HG03469 (cell line): ENCODE measurements around the gene CIAO2B.
"Not testable (repeated sequence)": the region's sequence is repeated elsewhere in the genome, so short reads cannot be mapped to it uniquely, and the experiment has no call there.

Experiments used
- ATAC-seq: cut with Tn5 transposase; IDR thresholded peaks from one replicate; pipeline ENCODE4 v1.9.1; 2021; ENCODE audit warnings: mild to moderate bottlenecking, moderate library complexity, moderate number of reproducible peaks; ENCODE audit not compliant: unreplicated experiment

The CIAO2B gene

DNA sequence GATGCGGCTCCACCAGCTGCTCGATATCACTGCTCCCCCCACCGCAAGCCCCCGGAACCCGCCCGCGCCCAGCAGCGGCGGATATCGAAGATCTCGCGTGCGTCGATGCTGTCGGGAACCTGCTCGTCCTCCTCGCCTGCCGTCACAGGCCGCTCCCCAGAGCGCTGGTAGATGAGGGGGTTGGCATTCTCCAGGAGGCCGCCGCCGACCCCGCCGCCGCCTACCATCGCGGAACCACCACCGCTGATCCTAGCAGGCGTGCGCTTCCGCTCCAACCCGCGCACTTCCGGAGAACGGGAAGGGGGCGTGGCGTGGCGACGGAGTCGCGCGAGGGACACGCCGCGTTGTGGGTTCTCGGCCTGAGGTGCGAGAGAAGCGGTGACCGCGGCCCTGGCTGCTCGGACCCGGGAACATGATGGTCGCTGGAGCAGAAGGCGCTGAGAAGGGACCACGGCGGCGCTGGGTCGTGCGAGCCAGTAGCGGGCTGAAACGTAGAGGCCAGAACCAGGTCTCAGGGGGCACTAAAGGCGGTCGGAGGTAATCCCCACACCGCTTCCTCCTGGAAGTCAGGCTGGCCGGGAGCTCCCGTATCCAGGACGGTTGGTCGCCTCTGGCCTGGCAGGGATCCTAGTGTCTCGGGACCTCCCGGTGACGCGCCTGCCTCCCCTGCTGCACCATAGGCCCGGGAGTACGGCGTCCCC is at the start of gene CIAO2B:
Gene CIAO2B (minus strand): TSS at position 265 of the 701 bp plus-strand sequence. CDS start 38 bp downstream, at position 227.
- peak; percentile 34 for ATAC-seq

DNA sequence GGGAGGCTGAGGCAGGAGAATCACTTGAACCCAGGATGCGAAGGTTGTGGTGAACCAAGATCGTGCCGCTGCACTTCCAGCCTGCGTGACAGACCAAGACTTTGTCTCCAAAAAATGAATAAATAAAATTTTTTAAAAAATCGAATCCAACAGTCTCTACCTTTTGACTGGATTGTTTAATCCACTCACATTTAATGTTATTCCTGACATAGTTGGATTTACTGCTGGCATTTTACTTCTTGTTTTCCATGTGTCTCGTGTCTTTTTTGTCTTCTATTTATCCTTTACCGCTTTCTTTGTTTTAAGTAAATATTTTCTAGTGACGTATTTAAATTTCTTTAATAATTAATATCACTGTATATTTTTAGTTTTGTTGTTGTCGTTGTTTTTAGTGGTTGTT is 48.8 kb upstream of the CIAO2B start:
- no peak for ATAC-seq

DNA sequence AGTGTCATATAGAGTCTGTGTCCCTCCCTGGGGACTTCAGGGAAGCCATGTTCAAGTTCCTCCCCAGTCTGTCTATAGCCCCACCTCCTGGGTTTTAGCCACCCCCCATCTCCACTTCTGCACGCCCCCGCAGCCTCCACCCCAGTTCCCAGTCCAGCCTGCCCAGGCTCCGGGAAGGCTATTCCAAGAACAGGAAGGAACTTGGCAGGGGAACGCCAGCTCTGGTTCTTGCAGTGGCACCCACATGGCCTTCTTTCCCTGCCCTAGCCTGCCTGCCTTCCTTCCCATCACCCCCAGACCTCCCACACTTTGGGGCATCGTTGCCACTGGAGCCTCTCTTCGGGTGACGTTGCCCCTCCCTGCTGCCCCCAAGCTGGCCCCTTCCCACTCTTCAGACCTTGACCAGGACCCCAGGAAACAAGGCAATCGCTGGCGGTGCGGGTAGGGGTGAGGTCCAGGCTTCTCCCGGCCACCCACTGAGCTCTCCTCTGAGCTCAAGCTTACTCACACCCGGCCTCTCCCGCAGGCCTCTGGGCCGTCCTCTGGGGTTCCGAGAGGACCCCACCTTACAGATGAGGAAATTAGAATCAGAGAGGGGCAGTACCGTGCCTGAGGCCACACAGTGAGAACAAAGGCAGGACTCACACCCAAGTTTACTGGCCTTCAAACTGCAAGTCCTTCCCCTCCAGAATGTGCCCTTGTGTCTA is 45.0 kb upstream of the CIAO2B start:
- no peak for ATAC-seq

DNA sequence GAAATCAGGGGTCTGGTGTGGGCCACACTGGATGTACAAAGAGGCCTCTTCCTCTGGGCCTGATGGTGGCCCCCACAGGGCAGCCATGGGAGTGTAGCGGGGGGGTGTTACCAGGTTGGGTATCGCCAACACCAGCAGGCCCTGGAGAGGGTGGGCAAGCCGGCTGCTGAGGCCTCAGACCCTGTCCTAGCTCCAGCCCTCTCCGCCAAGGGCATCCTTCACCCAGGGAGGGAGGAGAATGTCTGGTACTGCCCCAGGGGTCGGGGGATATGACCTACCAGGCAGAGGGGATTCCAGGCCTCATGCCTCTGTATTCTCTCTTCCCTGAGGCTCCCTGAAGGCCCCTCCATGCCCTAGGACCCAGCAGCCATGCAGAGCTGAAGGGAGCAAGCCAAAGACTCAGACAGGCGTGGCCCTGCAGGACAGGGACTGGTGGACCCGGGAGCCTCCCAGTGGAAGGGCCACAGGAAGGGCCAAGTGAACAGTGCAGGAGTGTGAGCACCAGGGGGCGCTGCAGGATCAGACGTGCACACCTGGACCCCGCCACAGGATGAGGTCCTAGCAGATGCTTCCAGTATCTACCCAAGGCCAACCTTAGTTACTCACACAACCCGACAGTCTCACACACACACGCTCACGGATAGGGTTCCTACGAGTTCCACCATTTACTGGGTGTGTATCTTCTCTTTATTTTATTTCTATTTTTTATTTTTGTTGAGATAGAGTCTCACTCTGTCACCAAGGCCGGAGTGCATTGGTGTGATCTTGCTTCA is 43.3 kb upstream of the CIAO2B start:
- no peak for ATAC-seq

DNA sequence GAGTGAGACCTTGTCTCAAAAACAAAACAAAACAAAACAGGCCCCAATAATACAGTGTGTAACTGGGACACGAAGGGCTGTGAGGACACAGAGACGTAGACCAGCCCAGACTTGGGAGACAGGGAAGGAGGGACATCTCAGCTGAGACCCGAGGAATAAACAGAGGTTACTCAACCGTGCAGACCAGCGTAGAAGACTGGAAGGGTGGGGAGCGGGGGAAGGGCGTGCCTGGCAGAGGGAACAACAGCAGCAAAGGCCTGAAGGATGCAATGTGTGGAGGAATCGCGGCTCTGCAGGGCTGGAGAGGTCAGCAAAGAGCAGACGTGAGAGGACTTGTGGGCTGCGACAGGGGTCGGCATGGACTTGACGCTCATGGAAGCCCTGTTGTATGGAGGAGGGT is 42.5 kb upstream of the CIAO2B start:
- no peak for ATAC-seq

DNA sequence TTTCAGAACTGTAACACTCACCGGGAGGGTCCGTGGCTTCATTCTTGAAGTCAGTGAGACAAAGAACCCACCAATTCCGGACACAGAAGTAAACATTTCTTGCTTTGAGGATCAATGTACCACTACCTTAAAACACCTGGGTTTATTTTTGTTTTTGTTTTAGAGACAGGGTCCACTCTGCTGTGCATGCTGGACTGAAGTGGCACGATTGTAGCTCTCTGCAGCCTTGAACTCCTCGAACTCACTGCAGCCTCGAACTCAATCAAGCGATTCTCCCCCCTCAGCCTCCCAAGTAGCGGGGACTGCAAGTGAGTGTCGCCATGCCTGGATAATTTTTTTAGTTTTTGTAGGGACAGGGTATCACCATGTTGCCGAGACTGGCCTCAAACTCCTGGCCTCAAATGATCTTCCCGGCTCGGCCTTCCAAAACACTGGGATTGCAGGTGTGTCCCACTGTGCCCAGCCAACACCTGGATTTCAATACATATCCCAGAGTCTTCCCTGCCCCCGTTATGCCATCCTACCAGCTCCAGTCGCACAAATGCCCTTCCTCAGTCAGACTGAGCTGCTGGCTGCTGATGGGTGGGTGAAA is 41.2 kb upstream of the CIAO2B start:
- no peak for ATAC-seq

DNA sequence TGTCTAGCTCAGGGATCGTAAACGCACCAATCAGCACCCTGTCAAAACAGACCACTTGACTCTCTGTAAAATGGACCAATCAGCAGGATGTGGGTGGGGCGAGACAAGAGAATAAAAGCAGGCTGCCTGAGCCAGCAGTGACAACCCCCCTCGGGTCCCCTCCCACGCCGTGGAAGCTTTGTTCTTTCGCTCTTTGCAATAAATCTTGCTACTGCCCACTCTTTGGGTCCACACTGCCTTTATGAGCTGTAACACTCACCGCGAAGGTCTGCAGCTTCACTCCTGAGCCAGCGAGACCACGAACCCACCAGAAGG is 40.7 kb upstream of the CIAO2B start:
- not testable (repeated sequence) for ATAC-seq

DNA sequence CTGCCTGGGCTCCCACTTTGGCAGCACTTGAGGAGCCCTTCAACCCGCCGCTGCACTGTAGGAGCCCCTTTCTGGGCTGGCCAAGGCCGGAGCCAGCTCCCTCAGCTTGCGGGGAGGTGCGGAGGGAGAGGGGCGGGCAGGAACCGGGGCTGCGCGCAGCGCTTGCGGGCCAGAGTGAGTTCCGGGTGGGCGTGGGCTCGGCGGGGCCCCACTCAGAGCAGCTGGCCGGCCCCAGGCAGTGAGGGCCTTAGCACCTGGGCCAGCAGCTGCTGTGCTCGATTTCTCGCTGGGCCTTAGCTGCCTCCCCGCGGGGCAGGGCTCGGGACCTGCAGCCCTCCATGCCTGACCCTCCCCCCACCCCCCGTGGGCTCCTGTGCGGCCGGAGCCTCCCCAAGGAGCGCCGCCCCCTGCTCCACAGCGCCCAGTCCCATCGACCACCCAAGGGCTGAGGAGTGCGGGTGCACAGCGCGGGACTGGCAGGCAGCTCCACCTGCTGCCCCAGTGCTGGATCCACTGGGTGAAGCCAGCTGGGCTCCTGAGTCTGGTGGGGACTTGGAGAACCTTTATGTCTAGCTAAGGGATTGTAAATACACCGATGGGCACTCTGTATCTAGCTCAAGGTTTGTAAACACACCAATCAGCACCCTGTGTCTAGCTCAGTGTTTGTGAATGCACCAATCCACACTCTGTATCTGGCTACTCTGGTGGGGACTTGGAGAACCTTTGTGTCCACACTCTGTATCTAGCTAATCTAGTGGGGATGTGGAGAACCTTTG is 40.1 kb upstream of the CIAO2B start:
- ATAC-seq, result not testable (repeated sequence)

DNA sequence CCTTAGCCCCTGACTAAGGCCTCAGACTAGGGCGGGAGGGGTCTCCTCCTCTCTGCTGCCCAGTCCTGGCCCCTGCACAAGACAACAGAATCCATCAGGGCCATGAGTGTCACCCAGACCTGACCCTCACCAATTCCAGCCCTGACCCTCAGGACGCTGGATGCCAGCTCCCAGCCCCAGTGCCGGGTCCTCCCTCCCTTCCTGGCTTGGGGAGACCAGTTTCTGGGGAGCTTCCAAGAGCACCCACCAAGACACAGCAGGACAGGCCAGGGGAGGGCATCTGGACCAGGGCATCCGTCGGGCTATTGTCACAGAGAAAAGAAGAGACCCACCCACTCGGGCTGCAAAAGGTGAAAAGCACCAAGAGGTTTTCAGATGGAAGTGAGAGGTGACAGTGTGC is 39.5 kb upstream of the CIAO2B start:
- ATAC-seq, result no peak

DNA sequence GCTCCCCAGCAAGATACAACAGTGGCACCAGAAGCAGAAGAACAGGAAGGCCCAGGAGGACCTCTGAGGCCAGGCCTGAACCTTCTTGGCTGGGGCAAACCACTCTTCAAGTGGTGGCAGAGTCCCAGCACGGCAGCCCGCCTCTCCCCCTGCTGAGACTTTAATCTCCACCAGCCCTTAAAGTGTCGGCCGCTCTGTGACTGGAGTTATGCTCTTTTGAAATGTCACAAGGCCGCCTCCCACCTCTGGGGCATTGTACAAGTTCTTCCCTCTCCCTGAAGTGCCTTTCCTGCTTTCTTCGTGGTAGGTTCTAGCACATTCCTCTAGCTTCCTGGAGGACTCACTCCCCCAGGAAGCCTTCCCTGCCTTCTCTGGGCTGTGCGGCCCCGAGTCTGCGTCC is 38.8 kb upstream of the CIAO2B start:
- no peak for ATAC-seq

DNA sequence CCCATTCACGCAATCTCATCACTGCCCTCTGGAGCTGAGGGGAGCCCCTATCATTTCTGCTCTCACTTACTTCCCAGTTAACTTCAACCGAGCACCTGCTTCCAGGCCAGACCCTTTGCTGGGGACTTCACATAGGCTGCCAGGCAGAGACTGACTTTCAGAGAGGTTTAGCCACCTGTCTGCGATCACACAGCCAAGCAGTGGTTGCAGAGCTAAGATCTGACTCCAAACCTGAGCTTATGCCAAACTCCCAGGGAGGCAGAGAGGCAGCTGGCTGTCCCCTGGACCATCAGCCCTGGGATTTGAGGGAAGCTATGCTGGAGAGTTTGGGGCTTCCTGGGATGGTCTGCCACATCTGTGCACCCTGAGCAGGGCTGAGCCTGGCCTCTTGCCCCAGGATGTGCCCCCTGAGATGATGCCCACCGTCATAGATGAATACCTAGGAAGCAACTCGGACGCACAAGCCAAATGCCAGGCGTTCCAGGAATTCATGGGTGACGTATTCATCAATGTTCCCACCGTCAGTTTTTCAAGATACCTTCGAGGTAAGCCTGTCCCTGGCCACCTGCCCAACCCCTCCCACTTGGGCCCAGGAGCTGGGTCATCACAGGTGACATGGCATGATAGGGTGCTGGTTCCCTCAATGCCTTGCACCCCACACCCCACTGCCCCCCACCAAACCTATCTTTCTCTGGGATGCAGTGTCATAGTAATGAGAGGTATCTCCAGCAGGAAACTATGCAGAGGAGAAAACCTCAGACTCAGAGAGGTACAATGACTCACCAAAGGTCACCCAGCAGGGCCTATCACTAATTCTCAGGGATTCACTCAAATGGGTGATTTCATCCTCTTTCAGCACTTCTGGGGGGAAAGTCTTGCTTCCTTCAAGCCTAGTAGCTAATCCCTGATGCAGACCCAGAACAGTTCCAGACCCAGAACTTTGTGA is 36.8 kb upstream of the CIAO2B start:
- no peak for ATAC-seq

DNA sequence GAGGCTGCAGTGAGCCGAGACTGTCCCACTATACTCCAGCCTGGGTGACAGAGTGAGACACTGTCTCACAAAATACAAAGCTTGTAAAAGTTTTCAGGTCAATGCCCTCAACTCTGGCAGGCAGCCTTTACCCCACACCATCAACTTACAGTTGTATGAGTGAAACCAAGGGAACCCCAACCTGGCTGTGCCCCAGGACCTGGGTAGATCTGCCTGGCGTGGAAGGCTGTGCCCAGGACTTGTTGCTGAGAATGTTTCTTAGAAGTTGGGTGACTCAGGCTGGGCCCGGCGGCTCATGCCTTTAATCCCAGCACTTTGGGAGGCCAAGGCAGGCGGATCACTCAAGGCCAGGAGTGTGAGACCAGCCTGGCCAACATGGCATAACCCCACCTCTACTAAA is 34.6 kb upstream of the CIAO2B start:
- no peak for ATAC-seq

DNA sequence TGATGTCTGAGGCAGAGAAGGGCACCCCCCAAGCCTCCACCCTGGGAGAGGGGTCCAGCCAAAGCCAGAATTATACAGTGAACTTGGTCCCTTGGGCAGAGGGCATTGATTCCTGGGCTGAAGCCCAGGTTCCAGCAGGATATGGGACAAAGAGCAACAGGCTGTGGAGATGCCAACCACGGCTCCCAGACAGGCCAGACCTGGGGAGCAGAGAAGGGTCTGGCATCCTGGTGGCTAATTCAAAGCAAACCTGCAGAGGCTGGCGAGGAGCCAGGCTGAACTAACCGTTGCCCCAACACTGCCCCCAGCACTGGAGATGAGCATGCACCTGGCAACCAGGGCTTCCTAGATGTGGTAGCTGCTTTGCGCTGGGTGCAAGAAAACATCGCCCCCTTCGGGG is 29.8 kb upstream of the CIAO2B start:
- ATAC-seq, result no peak

DNA sequence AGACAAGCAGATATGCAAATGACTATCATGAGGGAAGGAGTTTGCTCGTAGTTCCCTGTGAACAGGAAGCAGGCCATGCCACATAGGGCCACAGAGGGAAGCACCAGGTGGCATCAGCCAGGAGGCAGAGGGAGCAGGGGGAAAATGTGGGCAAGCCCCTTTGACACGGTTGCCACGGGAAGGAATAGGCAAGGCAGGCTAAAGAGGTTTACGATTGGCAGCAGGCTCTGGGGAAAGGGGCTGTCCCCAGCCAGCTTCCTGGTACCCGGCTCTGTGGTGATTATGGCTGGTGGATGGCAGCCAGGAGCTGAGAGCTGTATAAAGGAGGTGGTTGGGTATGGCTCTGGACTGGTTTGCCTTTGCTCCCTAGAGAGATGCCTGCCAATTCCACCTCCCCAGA is 27.7 kb upstream of the CIAO2B start:
- no peak for ATAC-seq

DNA sequence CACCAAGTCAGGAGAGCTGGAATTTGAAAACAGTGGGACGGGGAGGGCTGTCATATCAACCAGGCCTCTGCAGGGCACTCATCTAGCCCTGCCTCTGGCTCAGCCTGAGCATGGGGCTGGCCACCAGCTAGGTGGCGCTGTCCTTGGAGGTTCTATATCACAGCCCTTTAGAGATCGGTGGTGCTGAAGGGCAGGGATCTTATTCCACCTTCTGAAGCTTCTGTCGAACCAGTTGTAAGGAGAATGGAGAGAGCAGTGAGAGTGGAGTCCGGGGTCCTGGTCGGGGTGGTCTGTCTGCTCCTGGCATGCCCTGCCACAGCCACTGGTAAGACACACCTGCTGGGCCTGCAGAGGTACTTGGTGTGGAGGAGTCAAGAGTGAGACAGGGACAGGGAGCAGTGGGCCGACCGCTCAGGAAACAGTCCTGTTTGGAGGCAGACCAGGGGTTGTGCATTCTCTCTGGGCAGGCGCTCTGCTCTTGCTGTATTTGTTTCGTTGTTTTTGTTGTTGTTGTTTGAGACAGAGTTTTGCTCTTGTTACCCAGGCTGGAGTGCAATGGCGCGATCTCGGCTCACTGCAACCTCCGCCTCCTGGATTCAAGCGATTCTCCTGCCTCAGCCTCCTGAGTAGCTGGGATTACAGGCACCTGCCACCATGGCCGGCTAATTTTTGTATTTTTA is 27.0 kb upstream of the CIAO2B start, which contains the start of gene CES3:
Gene CES3 (plus strand): TSS at position 202 of the 680 bp plus-strand sequence. CDS start 42 bp downstream, at position 244.
- peak; percentile 56 for ATAC-seq

DNA sequence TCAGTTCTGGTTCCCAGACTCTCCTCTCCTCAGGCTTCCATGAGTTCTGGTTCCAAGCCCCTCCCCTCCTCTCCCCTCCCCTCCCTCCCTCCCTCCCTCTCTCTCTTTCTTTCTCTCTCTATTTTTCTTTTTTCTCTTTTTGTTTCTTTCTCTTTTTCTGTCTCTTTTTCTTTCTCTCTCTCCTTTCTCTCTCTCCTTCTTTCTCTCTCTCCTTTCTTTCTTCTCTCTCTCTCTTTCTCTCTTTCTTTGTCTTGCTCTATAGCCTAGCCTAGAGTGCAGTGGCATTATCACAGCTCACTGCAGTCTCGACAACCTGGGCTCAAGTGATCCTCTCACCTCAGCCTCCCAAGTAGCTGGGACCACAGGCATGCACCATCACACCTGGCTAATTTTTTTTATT is 26.1 kb upstream of the CIAO2B start:
- ATAC-seq, result no peak

DNA sequence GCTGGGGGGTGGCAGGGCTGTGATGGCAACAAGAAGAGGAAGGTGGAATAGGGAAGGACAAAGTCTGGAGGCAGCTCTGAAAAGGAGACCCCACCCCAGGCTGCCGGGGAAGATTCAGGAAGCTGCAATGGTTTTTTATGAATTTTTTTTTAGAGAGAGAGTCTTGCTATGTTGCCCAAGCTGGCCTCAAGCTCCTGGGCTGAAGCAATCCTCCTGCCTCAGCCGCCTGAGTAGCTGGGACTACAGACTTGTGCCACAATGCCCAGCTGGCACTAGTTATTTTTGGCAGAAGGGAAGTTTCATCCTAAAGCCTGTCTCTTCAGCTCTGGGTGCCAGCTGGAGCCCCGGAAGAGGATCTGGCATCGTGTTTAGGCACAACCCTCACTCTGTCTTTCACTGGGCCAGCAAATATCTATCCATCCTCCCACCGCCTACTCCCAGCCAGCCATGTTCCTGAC is 25.5 kb upstream of the CIAO2B start:
- no peak for ATAC-seq

DNA sequence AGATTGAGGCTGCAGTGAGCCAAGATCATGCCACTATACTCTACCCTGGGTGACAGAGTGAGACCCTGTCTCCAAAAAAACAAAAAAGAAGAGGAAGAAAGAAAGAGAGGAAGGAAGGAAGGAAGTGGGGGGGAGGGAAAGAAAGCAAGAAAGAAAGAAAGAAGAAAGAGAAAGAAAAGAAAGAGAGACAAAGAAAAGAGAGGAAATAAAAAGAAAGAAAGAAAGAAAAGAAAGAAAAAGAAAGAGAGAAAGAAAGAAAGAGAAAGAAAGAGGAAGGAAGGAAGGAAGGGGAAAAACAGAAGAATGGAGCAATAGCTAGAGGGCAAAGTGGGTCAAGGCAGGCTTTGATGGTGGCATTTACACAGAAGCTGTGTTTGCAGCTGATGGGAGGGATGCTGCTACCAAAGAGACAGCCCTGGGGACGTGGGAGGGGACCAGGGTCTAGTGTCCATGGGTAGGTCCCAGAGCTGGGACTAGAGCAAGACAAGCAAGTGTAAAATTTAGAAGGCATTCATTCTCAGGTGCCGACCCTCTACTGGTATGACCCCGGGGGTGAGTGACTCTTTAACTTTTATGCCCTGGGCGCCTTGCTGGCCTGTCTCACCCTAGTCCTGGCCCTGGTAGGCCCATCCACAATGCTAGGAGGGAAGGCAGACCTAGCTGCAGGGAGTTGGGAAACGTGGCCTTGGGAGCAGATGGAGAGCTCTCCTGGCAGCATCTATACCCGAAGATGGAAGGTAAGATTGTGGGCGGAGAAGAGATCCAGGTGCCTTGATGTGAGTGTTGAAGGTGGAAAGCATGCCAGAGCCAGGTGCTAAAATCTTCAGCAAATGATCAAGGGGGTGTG is 24.9 kb upstream of the CIAO2B start:
- no peak for ATAC-seq
